Measurements from ENCODE around the gene C11orf16.
"Not testable (repeated sequence)": the region's sequence is repeated elsewhere in the genome, so short reads cannot be mapped to it uniquely, and the experiment has no call there.

C11orf16 gene, protein sequence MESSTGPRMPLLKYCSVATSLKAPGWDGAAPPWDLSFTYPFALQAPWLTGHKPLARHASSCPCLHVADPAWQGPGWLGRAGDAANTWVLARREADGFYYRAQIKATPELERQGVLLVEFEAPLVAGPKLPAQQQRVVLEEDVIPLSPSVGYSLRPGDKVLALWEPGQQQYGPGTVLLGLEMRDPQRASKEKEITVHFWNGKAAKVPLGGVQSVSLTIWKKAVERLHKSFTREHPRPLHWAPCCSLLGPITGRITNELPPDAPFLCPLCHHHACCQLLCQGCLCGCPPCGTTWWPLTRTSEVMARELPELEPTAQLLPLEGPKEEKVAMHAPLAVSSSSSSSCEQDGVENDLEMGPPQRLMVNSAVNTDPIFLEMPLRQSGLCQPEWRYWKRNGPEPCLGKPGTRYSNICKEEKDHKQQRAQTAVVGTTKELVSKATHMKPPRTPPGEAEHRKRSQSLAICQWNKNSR

GRCh38 chr11:8932564-8933180 lies at the start of gene C11orf16:
TSS of gene C11orf16 (minus strand) at chr11:8932947. CDS start at chr11:8932308, 639 bp downstream.
- no peak for DNase-seq (ENCODE audit: low spot score)

DNA sequence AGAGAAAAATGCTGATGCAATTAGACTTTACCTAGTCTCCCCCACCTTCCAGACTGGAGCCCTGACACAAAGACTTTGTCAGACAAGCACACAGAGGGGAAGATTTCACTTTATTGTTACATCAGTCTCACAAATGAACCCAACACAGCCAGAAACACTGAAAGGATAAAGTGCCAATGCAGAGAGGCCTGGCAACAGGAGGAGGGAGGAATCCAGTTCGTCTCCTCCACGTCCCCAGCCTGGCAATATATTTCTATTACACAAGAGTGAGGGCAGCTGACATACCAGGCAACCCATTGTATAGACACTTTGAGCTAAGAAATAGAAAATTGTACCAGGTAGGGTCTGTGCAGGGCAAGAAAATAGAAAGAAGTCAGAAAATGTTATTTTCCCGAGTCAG lies 47.7 kb upstream of the C11orf16 start:
- DNase-seq (ENCODE audit: low spot score): no peak

DNA sequence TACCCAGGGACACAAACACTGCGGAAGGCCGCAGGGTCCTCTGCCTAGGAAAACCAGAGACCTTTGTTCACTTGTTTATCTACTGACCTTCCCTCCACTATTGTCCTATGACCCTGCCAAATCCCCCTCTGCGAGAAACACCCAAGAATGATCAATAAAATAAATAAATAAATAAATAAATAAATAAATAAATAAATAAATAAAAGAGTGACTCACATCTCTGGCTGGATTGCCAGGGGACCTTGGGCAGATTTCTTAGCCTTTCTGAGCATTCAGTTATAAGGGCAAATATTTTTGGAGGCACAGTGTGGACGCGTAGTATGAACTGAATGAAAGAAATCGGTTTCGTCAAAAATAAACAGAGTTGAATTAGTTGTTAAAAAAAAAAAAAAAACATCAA lies 46.6 kb upstream of the C11orf16 start:
- DNase-seq (ENCODE audit: low spot score): not testable (repeated sequence)

DNA sequence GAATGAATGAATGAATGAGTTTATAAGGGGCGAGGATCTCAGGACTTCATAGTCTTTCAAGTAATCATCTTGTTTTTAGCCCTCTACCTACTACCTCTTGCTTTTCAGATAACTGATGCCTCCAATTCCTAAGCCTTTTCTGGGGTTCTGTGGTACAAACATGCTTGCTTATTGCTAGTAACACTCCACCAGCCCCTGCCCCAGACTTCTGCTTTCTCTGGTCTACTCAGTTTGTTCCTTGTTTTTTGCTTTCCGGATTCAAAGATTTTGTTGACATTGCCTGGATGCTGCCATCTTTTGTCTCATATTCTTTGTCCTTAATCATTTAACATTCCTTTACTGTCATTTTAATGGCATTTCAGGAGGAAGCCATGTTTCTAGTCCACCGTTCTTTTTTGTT lies 40.4 kb upstream of the C11orf16 start:
- no peak for DNase-seq (ENCODE audit: low spot score)

DNA sequence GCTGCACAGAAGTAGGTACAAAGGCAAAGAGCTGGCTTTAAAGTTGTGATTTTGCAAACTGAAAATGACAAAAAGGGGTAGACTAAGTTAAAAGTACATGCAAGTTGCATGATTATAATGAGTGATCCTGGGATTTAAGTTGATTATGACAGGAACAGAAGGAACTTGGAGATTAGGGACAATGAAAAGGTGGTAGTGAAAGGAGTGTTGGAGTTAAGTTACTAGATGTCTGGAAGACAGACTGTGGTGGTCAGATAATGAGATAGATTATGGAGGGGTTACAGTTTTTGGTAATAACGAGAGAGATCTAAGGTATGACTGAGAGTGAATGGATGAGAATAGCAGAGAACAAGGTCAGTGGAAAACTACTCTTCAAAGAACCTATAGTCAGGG lies 39.2 kb upstream of the C11orf16 start:
- DNase-seq (ENCODE audit: low spot score): no peak

DNA sequence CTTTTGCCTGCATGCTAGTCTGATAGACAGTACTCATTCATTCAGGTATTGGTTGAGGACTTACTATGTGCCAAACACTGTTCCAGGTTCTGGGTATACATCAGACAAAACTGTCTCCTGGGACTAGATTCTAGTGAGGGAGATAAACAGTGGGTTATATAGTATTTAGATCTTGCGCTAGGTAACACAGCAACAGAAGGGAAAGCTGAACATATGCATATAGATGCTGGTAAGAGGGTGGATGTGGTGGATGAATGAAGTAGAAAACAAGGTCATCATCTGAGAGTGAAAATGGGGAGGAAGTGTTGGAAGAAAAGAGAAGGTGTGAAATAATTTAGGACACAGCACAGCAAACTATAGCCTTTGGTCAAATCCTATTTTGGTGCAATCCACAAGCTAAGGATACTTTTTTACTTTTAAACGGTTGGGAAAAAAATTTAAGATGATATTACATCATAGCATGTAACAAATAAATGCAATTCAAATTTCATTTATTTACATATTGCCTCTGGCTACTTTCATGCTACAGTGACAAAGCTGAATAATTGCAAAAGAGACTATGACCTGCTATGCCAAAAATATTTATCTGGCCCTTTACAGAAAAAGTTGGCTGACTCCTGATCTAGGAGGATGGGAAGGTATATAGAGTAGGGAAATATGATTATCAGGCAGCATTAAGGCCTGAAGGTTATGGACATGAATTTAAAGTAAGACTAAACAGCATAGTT lies 38.6 kb upstream of the C11orf16 start:
- DNase-seq (ENCODE audit: low spot score): no peak

GRCh38 chr11:8967184-8967583 lies 34.4 kb upstream of the C11orf16 start:
- DNase-seq (ENCODE audit: low spot score): no peak

GRCh38 chr11:8964324-8965320 lies 31.9 kb upstream of the C11orf16 start, which contains the start of gene TMEM9B:
TSS of gene TMEM9B (minus strand) at chr11:8964442. CDS start at chr11:8964313, 129 bp downstream.
- peak; percentile 92 for DNase-seq (ENCODE audit: low spot score)

DNA sequence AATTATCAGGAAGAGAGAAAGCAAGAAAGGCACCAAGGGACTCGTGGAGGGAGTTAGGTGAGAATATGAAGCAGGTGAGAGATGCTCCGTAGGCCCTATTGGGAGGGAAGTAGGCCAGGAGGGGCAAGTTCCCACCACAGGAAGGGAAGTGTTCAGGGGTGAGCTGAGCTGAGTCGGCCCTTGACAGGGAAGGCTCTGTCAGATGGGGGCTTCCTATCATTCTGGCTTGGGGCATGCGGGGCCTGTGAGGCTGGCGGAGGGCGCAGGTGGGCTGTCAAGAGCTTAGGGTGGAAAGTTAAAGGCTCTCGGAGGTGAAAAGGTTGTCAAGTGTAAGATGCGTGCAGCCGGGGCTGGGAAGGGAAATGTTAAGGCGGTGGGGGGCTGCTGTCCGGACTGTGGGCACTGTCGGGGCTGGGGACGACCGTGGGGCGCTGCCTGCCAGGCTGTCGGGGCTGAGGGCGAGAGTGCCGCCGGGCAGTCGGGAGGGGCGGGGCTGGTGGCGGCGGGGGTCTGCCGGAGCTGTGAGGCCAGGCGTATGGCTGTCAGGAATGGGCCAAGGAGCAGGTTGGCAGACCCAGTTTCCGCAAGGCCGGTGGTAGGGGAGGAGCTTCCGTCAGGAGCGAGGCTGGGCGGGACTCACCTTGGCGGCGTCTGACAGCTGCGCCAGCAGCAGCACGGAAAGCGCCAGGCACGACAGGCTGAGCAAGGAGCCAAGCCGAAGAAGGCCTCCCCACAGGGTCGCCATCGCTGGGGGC lies 31.0 kb upstream of the C11orf16 start:
- DNase-seq (ENCODE audit: low spot score): peak; percentile 62

- no peak for DNase-seq (ENCODE audit: low spot score)
Observed at GRCh38 chr11:8962841-8963240, 30.1 kb upstream of the C11orf16 start.

- no peak for DNase-seq (ENCODE audit: low spot score)
Observed at GRCh38 chr11:8961401-8961800, 28.7 kb upstream of the C11orf16 start.

DNA sequence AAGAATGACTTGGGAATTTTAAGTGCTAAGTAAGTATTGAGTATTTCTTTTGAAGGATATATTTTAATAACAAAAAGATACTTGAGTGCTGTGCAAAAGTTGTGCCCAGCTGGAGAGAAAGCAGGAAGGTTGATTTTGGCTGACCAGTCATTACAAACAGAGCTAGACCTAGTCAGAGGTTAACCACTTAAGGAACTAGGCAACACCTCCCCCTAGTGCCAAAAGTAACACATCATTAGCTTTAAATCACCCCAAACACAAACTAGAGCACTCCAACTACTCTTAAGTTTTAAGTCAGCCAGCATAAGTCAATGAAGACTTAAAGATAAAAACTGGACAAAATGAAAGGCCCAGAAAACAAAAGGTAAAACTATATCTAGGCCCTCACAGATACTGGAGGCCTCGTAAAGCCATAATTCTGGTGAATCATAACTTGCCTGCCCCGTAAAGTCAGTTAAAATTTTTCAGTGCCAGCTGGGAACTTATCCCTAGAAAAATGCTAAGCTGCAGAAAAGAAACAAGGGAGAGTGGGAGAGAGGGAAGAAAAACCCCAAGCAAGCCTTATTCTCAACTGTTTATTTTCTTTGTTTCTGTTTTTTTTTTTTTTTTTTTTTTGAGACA lies 26.9 kb upstream of the C11orf16 start:
- DNase-seq (ENCODE audit: low spot score): peak; percentile 88

GRCh38 chr11:8956860-8957259 lies 24.1 kb upstream of the C11orf16 start:
- no peak for DNase-seq (ENCODE audit: low spot score)

DNA sequence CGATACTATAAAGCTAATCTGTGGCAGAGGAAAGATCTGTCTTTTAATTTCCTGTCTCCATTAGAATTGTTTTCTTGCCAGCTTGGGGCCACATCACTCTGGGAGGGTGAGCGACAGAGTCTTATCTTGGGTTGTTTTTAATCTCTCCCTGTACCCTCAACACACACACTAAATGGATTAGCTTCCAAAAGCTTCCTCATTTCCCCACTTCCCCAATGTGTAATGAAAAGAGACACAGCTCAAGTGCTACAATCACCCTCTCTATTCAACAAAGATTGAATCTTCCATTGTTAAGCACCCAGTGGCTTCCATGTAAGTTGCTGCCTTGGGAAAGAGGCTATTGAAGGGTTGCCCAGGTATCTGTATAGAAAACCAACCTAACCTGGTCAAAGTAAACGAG lies 16.1 kb upstream of the C11orf16 start:
- no peak for DNase-seq (ENCODE audit: low spot score)

DNA sequence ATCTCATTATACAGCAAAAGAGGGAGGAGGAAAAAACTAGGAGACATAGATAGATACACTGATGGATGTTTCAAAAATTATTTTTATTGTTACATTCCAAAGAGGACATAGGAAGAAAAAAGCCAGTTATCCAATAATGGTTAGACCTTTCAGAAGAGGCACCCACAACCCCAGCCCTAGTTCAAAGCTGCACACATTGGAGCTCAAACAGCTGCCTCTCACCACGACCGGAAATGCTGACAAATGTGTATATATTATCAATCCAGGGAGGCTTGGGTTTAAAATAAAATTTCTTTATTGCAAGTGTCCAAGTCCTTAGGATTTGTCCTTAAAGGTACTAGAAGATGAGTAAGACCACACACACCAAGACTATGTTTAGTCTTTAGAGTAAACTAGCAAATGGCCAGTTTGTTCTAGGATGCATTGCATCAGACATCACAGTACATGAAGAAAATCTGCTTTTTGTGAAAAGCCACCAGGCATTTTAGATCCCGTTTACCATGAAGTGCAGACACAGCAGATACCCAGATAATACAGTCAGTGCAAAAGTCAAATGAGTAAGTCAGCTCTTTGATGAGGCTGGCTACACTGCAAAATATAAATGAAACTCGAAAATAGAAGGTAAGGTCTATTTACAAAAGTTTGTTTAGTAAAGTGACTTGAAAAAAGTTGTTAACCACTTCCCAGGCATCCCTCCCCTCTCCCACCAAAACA lies 14.6 kb upstream of the C11orf16 start:
- no peak for DNase-seq (ENCODE audit: low spot score)

- DNase-seq (ENCODE audit: low spot score): no peak
Observed at GRCh38 chr11:8942518-8943066, 9.8 kb upstream of the C11orf16 start, which contains the start of gene ASCL3. TSS of gene ASCL3 (minus strand) at chr11:8943016. CDS start at chr11:8938161, 4,855 bp downstream.

GRCh38 chr11:8941341-8942103 lies 8.8 kb upstream of the C11orf16 start:
- DNase-seq (ENCODE audit: low spot score): no peak

DNA sequence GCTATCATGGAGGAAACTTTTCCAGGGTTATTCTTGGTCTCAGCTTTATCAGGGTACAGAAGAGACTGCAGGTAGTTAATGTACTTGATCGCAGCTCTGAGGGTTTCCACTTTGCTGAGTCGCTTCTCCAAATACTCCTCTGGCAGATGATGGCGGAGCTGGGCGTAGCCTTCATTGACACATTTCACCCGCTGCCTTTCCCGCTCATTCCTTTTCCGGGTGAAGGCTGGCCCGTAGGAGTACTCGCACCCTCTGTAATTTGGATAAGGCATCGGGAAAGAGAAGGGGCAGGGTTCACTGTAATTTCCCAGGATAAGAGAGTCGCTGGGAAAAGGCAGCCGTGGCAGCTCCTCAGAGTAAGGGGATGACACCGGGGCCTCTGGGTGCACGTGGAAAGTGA lies 4.9 kb upstream of the C11orf16 start:
- DNase-seq (ENCODE audit: low spot score): no peak
